OCI-LY3 (cell line): Measurements from ENCODE around the gene TMEM106A.

Experiments
- EZH2phosphoT487 ChIP-seq: fragments of 200-600 bp; shearing (Covaris generic); IDR thresholded peaks from 2 replicates; pipeline ENCODE4 v1.6.1; 2018; ENCODE audit warnings: antibody characterized with exemption, mixed run types, low read depth
- TF ChIP-seq, protein P1 (sequence below): fragments of 200-600, 300-600 bp; sonication (generic); IDR thresholded peaks from 2 replicates; pipeline ENCODE4 v1.5.1; 2014; ENCODE audit warnings: antibody characterized with exemption, low read length, low read depth

DNA sequence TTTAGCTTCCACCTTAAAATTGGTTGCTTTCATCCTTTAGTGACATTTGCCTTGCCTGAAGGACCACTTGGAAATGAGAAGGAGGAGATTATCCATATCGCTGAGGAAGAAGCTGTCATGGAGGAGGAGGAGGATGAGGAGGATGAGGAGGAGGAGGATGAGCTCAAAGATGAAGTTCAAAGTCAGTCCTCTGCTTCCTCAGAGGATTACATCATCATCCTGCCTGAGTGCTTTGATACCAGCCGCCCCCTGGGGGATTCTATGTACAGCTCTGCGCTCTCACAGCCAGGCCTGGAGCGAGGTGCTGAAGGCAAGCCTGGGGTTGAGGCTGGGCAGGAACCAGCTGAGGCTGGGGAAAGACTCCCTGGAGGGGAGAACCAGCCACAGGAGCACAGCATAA, 11.5 kb upstream of the TMEM106A start:
- TF ChIP-seq, protein P1, sequence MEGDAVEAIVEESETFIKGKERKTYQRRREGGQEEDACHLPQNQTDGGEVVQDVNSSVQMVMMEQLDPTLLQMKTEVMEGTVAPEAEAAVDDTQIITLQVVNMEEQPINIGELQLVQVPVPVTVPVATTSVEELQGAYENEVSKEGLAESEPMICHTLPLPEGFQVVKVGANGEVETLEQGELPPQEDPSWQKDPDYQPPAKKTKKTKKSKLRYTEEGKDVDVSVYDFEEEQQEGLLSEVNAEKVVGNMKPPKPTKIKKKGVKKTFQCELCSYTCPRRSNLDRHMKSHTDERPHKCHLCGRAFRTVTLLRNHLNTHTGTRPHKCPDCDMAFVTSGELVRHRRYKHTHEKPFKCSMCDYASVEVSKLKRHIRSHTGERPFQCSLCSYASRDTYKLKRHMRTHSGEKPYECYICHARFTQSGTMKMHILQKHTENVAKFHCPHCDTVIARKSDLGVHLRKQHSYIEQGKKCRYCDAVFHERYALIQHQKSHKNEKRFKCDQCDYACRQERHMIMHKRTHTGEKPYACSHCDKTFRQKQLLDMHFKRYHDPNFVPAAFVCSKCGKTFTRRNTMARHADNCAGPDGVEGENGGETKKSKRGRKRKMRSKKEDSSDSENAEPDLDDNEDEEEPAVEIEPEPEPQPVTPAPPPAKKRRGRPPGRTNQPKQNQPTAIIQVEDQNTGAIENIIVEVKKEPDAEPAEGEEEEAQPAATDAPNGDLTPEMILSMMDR: no peak
- no peak for TF ChIP-seq EZH2phosphoT487
